IMR-90 (cell line): Measurements from ENCODE around the gene CDHR2.

ENCODE experiments used
- CTCF ChIP-seq: conservative IDR thresholded peaks from 2 replicates; pipeline ENCODE4 v1.5.1; 2012; ENCODE audit warnings: mild to moderate bottlenecking, low read depth, low read length, improper control_type of control experiment
- FOS ChIP-seq: fragments of 150-350 bp; IDR thresholded peaks from 2 replicates; pipeline ENCODE4 v1.6.1; 2016; ENCODE audit warnings: low read depth, low read length
- MAFK ChIP-seq: IDR thresholded peaks from 2 replicates; pipeline ENCODE4 v1.6.1; 2012; ENCODE audit warnings: low read depth, low read length, improper control_type of control experiment
- MXI1 ChIP-seq: IDR thresholded peaks from 2 replicates; pipeline ENCODE4 v1.6.1; 2012; ENCODE audit warnings: low read depth, mild to moderate bottlenecking, low read length, moderate library complexity, borderline replicate concordance
- NFE2L2 ChIP-seq: fragments of 150-350 bp; IDR thresholded peaks from 2 replicates; pipeline ENCODE4 v1.6.1; 2016; ENCODE audit warnings: low read depth, mild to moderate bottlenecking, low read length
- POLR2A ChIP-seq: IDR thresholded peaks from 2 replicates; pipeline ENCODE4 v1.6.1; 2012; ENCODE audit warnings: mild to moderate bottlenecking, low read depth, low read length

GRCh38 chr5:176547802-176548201, 1.3 kb upstream of the CDHR2 start:
- TF ChIP-seq MXI1, result no peak
- no peak for TF ChIP-seq CTCF
- no peak for TF ChIP-seq FOS
- no peak for TF ChIP-seq NFE2L2
- TF ChIP-seq MAFK, result no peak
- TF ChIP-seq POLR2A, result no peak
